A549 (cell line): ENCODE measurements around the gene NENF. TPM values are rescaled to one million over a fixed set of nuclear protein-coding genes. Genes with fewer than 3 reads are reported as not detected.

Source experiments
- ATAC-seq, 2 experiments: fragments of 200-7000 bp in 1 of 2; fragments of >200 bp in 1 of 2; cut with Nextera tagmentation in 1 of 2; cut with Tn5 transposase in 1 of 2; 3 replicates each; pipeline versions ENCODE4 v1.8.0 to v1.9.1; 2018 to 2020; ENCODE audit warnings: mild to moderate bottlenecking in 1 of 2, moderate library complexity in 1 of 2
- CTCF ChIA-PET: fragments of 300-600 bp; sonication (Branson Sonifier 250); formaldehyde crosslinking; extraction: SDS; loops from one replicate; lab custom pipeline; 2021; ENCODE audit warnings: antibody characterized with exemption, inconsistent platforms; lab: Yijun Ruan, JAX
- POLR2A ChIA-PET: fragments of 350-600 bp; formaldehyde crosslinking; extraction: SDS; loops from one replicate; lab custom pipeline; 2021; ENCODE audit warnings: antibody characterized with exemption, inconsistent platforms; lab: Yijun Ruan, JAX
- DNase-seq, 2 experiments: peaks; one replicate each; pipeline versions ENCODE4 v3.0.0 to v3.0.0-alpha.2; 2011 to 2016; ENCODE audit warnings: low read depth in 1 of 2, low spot score in 1 of 2
- FAIRE-seq: peaks from 2 replicates; lab custom pipeline; 2011; peaks lifted over from hg19 to GRCh38; lab: Jason Lieb, UNC
- H3K27ac ChIP-seq, 2 experiments: fragments of >200 bp; sonication (Bioruptor Twin); formaldehyde crosslinking; 3 replicates each; pipeline ENCODE4 v1.5.1; 2016 to 2017
- H3K4me1 ChIP-seq: fragments of >200 bp; sonication (Bioruptor Twin); formaldehyde crosslinking; 3 replicates; pipeline ENCODE4 v1.6.1; 2016
- H3K4me2 ChIP-seq: fragments of >200 bp; sonication (Bioruptor Twin); formaldehyde crosslinking; 3 replicates; pipeline ENCODE4 v1.6.1; 2016
- H3K4me3 ChIP-seq: fragments of >200 bp; sonication (Bioruptor Twin); formaldehyde crosslinking; 3 replicates; pipeline ENCODE4 v1.5.1; 2016
- H3K9me3 ChIP-seq: fragments of >200 bp; sonication (Bioruptor Twin); formaldehyde crosslinking; 3 replicates; pipeline ENCODE4 v1.6.1; 2016
- CBX8 ChIP-seq: fragments of 200-600 bp; sonication (generic); IDR thresholded peaks from 2 replicates; pipeline ENCODE4 v1.6.1; 2016
- EHMT2 ChIP-seq: fragments of 200-600 bp; sonication (generic); IDR thresholded peaks from 2 replicates; pipeline ENCODE4 v1.6.1; 2016; ENCODE audit warnings: antibody characterized with exemption, low read depth, mild to moderate bottlenecking, moderate library complexity
- ESRRA ChIP-seq: fragments of 150-350 bp; IDR thresholded peaks from 2 replicates; pipeline ENCODE4 v1.6.1; 2014; ENCODE audit warnings: mild to moderate bottlenecking, low read length, borderline replicate concordance
- FOSL2 ChIP-seq, 2 experiments: fragments of 450-650 bp in 1 of 2; fragments of >200 bp in 1 of 2; sonication (Bioruptor Twin) in 1 of 2; formaldehyde crosslinking; IDR thresholded peaks; 2 replicates each; pipeline versions ENCODE4 v1.5.0 to v1.6.1; 2016 to 2020; ENCODE audit warnings: mild to moderate bottlenecking in 1 of 2, moderate library complexity in 1 of 2
- FOXS1 ChIP-seq: fragments of 250-450 bp; sonication (Bioruptor Pico); IDR thresholded peaks from 2 replicates; pipeline ENCODE4 v1.5.0; 2020; ENCODE audit warnings: mild to moderate bottlenecking, moderate library complexity
- HEYL ChIP-seq: fragments of 250-450 bp; sonication (Bioruptor Pico); IDR thresholded peaks from 2 replicates; pipeline ENCODE4 v1.8.0; 2021; ENCODE audit warnings: mild to moderate bottlenecking, moderate library complexity
- JUN ChIP-seq, 2 experiments: fragments of >200 bp; sonication (Bioruptor Twin); formaldehyde crosslinking; IDR thresholded peaks; 2 replicates in 1 of 2; 3 replicates in 1 of 2; pipeline ENCODE4 v1.6.1; 2016 to 2017
- JUNB ChIP-seq: fragments of >200 bp; sonication (Bioruptor Twin); formaldehyde crosslinking; IDR thresholded peaks from 2 replicates; pipeline ENCODE4 v1.6.1; 2016
- KDM5A ChIP-seq: fragments of 200-600 bp; sonication (generic); IDR thresholded peaks from 2 replicates; pipeline ENCODE4 v1.6.1; 2016; ENCODE audit warnings: antibody characterized with exemption, mild to moderate bottlenecking
- MAZ ChIP-seq: fragments of 150-350 bp; IDR thresholded peaks from 2 replicates; pipeline ENCODE4 v1.6.1; 2014; ENCODE audit warnings: antibody characterized with exemption, low read depth, low read length, borderline replicate concordance
- NR3C1 ChIP-seq: fragments of >200 bp; sonication (Bioruptor Twin); formaldehyde crosslinking; IDR thresholded peaks from 3 replicates; pipeline ENCODE4 v1.6.1; 2017
- RCOR1 ChIP-seq: fragments of 150-350 bp; IDR thresholded peaks from 2 replicates; pipeline ENCODE4 v1.6.1; 2014; ENCODE audit warnings: antibody characterized with exemption, low read length, low read depth
- RNF2 ChIP-seq: fragments of 200-600 bp; sonication (generic); IDR thresholded peaks from 2 replicates; pipeline ENCODE4 v1.6.1; 2016; ENCODE audit warnings: low read depth, mild to moderate bottlenecking, antibody characterized with exemption, moderate library complexity, borderline replicate concordance
- SREBF2 ChIP-seq: fragments of 450-650 bp; IDR thresholded peaks from 2 replicates; pipeline ENCODE4 v1.6.1; 2014; ENCODE audit warnings: mild to moderate bottlenecking, moderate library complexity
- TFCP2L1 ChIP-seq: fragments of 250-450 bp; sonication (Bioruptor Pico); IDR thresholded peaks from 2 replicates; pipeline ENCODE4 v1.5.0; 2021; ENCODE audit warnings: mild to moderate bottlenecking
- ZC3H11A ChIP-seq: fragments of 450-650 bp; IDR thresholded peaks from 2 replicates; pipeline ENCODE4 v1.6.1; 2014; ENCODE audit warnings: antibody characterized with exemption, mild to moderate bottlenecking
- ZFP36 ChIP-seq: fragments of 450-650 bp; IDR thresholded peaks from 2 replicates; pipeline ENCODE4 v1.6.1; 2014; ENCODE audit warnings: borderline replicate concordance; ENCODE audit not compliant: partially characterized antibody
- ZSCAN20 ChIP-seq: fragments of 250-450 bp; sonication (Bioruptor Pico); IDR thresholded peaks from 2 replicates; pipeline ENCODE4 v1.8.0; 2022; ENCODE audit warnings: mild to moderate bottlenecking, moderate library complexity
- WGBS: methylation state at CpG from one replicate; pipeline ENCODE4 v1.1.6; 2017; ENCODE audit errors: missing lambda C conversion rate; 5-methylcytosine and 5-hydroxymethylcytosine counted together
- polyA plus RNA-seq, 4 experiments: library from polyadenylated mRNA; depleted of rRNA in 3 of 4; stranded (reverse); fragments of >200 nt; fragmentation: RNase III in 1 of 4; extraction: RNeasy Plus Mini Kit Qiagen cat#74134 plus additional on column Dnase treatment in 1 of 4; gene quantifications; 2 replicates in 3 of 4; 3 replicates in 1 of 4; pipeline ENCODE4 v1.2.3, GENCODE V29; 2011 to 2017
- TF ChIP-seq, protein P1 (sequence below): fragments of 200-600 bp; sonication (generic); IDR thresholded peaks from 2 replicates; pipeline ENCODE4 v1.6.1; 2016; ENCODE audit warnings: antibody characterized with exemption, mild to moderate bottlenecking, moderate library complexity
- TF ChIP-seq, protein P2 (sequence below): fragments of 250-450 bp; sonication (Bioruptor Pico); IDR thresholded peaks from 2 replicates; pipeline ENCODE4 v1.5.0; 2020; ENCODE audit warnings: low read depth, mild to moderate bottlenecking, moderate library complexity
- TF ChIP-seq, protein P3 (sequence below): IDR thresholded peaks from 2 replicates; pipeline ENCODE4 v1.6.1; 2012; ENCODE audit warnings: low read depth, borderline replicate concordance
- TF ChIP-seq, protein P4 (sequence below): IDR thresholded peaks from 2 replicates; pipeline ENCODE4 v1.6.1; 2012
- TF ChIP-seq, protein P5 (sequence below): fragments of 450-650 bp; IDR thresholded peaks from 2 replicates; pipeline ENCODE4 v1.6.1; 2014; ENCODE audit warnings: antibody characterized with exemption
- TF ChIP-seq, protein P6 (sequence below): fragments of >200 bp; sonication (Bioruptor Twin); formaldehyde crosslinking; IDR thresholded peaks from 2 replicates; pipeline ENCODE4 v1.6.1; 2016
- TF ChIP-seq, protein P7 (sequence below): fragments of >200 bp; sonication (Bioruptor Twin); formaldehyde crosslinking; IDR thresholded peaks from 3 replicates; pipeline ENCODE4 v1.5.1; 2016
- TF ChIP-seq, protein P8 (sequence below): fragments of 250-450 bp; sonication (Bioruptor Pico); IDR thresholded peaks from 2 replicates; pipeline ENCODE4 v1.5.0; 2021; ENCODE audit warnings: mild to moderate bottlenecking, moderate library complexity, borderline replicate concordance

NENF gene
- polyA plus RNA-seq, 2 of the 4 experiments (the other 2 are of a cell fraction), result 55.3 to 83.9 TPM

DNA sequence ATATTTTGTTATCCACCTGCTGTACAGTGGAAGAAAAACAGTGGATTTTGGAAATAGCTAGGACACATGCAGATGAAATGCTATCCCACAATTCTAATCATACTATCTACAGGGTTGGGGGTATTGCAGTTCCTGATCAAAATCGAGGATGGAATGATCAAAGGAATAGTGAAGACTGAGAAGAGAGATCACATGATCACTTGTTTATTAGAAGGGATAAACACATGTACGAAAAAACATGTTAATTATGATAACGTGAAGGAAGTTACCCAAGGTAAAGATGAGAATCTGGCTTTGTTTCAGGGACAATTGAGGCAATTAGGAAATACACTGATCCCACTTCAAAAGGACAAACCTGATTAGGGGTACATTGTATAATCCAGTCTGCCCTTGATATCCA lies 8.8 kb upstream of the NENF start (continued):
- TF ChIP-seq, protein P1, sequence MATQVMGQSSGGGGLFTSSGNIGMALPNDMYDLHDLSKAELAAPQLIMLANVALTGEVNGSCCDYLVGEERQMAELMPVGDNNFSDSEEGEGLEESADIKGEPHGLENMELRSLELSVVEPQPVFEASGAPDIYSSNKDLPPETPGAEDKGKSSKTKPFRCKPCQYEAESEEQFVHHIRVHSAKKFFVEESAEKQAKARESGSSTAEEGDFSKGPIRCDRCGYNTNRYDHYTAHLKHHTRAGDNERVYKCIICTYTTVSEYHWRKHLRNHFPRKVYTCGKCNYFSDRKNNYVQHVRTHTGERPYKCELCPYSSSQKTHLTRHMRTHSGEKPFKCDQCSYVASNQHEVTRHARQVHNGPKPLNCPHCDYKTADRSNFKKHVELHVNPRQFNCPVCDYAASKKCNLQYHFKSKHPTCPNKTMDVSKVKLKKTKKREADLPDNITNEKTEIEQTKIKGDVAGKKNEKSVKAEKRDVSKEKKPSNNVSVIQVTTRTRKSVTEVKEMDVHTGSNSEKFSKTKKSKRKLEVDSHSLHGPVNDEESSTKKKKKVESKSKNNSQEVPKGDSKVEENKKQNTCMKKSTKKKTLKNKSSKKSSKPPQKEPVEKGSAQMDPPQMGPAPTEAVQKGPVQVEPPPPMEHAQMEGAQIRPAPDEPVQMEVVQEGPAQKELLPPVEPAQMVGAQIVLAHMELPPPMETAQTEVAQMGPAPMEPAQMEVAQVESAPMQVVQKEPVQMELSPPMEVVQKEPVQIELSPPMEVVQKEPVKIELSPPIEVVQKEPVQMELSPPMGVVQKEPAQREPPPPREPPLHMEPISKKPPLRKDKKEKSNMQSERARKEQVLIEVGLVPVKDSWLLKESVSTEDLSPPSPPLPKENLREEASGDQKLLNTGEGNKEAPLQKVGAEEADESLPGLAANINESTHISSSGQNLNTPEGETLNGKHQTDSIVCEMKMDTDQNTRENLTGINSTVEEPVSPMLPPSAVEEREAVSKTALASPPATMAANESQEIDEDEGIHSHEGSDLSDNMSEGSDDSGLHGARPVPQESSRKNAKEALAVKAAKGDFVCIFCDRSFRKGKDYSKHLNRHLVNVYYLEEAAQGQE, result no peak
- TF ChIP-seq HEYL (no peak), FOSL2 (IDR thresholded peaks at IDR 0.05) (no peak), FOSL2 (CRISPR knock-in tag; IDR thresholded peaks at IDR 0.05) (no peak), CBX8 (no peak), JUNB (no peak), ZFP36 (no peak), FOXS1 (CRISPR knock-in tag) (no peak), RCOR1 (no peak), JUN (IDR thresholded peaks at IDR 0.05) (no peak), ZSCAN20 (no peak), MAZ (no peak)
- TF ChIP-seq, protein P2, sequence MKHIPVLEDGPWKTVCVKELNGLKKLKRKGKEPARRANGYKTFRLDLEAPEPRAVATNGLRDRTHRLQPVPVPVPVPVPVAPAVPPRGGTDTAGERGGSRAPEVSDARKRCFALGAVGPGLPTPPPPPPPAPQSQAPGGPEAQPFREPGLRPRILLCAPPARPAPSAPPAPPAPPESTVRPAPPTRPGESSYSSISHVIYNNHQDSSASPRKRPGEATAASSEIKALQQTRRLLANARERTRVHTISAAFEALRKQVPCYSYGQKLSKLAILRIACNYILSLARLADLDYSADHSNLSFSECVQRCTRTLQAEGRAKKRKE, result no peak
- TF ChIP-seq, protein P3, sequence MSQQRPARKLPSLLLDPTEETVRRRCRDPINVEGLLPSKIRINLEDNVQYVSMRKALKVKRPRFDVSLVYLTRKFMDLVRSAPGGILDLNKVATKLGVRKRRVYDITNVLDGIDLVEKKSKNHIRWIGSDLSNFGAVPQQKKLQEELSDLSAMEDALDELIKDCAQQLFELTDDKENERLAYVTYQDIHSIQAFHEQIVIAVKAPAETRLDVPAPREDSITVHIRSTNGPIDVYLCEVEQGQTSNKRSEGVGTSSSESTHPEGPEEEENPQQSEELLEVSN, result no peak

DNA sequence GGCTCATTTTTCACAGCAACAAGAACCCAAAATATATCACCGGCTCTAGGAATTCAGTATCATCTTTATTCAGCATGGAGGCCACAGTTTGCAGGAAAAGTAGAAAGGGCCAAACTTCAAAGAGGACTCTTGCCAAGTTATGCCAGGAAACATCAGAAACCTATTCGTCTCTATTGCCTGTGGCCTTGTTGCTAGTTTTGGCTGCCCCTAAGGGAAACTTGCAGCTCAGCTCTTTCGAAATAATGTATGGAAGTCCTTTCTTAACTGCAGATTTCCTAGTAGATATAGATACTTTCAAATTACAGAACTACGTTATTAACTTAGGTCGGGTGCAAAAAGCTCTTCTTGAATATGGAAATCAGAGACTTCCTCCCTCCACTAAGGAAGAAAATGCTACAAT lies 4.2 kb upstream of the NENF start:
- DNase-seq, result no peak
- no peak for TF ChIP-seq NR3C1
- TF ChIP-seq KDM5A, result no peak
- TF ChIP-seq, protein P4, sequence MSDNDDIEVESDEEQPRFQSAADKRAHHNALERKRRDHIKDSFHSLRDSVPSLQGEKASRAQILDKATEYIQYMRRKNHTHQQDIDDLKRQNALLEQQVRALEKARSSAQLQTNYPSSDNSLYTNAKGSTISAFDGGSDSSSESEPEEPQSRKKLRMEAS, result no peak
- TF ChIP-seq, protein P5, sequence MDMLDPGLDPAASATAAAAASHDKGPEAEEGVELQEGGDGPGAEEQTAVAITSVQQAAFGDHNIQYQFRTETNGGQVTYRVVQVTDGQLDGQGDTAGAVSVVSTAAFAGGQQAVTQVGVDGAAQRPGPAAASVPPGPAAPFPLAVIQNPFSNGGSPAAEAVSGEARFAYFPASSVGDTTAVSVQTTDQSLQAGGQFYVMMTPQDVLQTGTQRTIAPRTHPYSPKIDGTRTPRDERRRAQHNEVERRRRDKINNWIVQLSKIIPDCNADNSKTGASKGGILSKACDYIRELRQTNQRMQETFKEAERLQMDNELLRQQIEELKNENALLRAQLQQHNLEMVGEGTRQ, result no peak
- no peak for TF ChIP-seq EHMT2
- no peak for TF ChIP-seq ZC3H11A
- TF ChIP-seq, protein P2, result no peak
- TF ChIP-seq TFCP2L1, result no peak
- TF ChIP-seq ZFP36, result no peak
- TF ChIP-seq RNF2, result no peak
- TF ChIP-seq MAZ, result no peak
- TF ChIP-seq, protein P6, sequence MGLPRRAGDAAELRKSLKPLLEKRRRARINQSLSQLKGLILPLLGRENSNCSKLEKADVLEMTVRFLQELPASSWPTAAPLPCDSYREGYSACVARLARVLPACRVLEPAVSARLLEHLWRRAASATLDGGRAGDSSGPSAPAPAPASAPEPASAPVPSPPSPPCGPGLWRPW, result no peak
- no peak for TF ChIP-seq ESRRA
- TF ChIP-seq SREBF2, result no peak
- TF ChIP-seq, protein P7, sequence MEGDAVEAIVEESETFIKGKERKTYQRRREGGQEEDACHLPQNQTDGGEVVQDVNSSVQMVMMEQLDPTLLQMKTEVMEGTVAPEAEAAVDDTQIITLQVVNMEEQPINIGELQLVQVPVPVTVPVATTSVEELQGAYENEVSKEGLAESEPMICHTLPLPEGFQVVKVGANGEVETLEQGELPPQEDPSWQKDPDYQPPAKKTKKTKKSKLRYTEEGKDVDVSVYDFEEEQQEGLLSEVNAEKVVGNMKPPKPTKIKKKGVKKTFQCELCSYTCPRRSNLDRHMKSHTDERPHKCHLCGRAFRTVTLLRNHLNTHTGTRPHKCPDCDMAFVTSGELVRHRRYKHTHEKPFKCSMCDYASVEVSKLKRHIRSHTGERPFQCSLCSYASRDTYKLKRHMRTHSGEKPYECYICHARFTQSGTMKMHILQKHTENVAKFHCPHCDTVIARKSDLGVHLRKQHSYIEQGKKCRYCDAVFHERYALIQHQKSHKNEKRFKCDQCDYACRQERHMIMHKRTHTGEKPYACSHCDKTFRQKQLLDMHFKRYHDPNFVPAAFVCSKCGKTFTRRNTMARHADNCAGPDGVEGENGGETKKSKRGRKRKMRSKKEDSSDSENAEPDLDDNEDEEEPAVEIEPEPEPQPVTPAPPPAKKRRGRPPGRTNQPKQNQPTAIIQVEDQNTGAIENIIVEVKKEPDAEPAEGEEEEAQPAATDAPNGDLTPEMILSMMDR, result no peak
- TF ChIP-seq, protein P8, sequence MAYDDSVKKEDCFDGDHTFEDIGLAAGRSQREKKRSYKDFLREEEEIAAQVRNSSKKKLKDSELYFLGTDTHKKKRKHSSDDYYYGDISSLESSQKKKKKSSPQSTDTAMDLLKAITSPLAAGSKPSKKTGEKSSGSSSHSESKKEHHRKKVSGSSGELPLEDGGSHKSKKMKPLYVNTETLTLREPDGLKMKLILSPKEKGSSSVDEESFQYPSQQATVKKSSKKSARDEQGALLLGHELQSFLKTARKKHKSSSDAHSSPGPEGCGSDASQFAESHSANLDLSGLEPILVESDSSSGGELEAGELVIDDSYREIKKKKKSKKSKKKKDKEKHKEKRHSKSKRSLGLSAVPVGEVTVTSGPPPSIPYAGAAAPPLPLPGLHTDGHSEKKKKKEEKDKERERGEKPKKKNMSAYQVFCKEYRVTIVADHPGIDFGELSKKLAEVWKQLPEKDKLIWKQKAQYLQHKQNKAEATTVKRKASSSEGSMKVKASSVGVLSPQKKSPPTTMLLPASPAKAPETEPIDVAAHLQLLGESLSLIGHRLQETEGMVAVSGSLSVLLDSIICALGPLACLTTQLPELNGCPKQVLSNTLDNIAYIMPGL (CRISPR knock-in tag), result no peak
- TF ChIP-seq FOXS1 (CRISPR knock-in tag), result no peak
- H3K27ac ChIP-seq, result no peak overlapping the region
- FAIRE-seq, result no peak
- ChIA-PET CTCF (interaction anchor here (0.8 to 1.6 kb wide), 3 partner anchors 21 to 137 kb away, joined by 3 to 10 read pairs (median 3); no protein-coding TSS in a partner anchor), POLR2A (no interaction called here)
- H3K4me3 ChIP-seq, result no peak overlapping the region
- H3K9me3 ChIP-seq, result no peaks in the 10 kb centered on the region
- WGBS, result 61% methylated on average over 5 of the region's 5 CpGs
- ATAC-seq, result no peak
- peaks cover 6% of the 10 kb centered on the region for H3K4me1 ChIP-seq
- no peak overlapping the region for H3K4me2 ChIP-seq
